A673 (cell line): ENCODE data around the gene CD4. TPM values are rescaled to one million over a fixed set of nuclear protein-coding genes. Genes with fewer than 3 reads are reported as not detected.

Experiments
- BruUV-seq: library from RNA; stranded (reverse); fragments of 400-500 nt; replicated peaks from 2 replicates; lab custom pipeline; 2021; lab: Mats Ljungman, UMichigan
- CTCF ChIA-PET: fragments of 300-600 bp; sonication (Branson Sonifier 250); formaldehyde crosslinking; loops from one replicate; lab custom pipeline; 2022; ENCODE audit warnings: antibody characterized with exemption; lab: Charles Lee
- POLR2A ChIA-PET: fragments of 300-600 bp; sonication (Branson Sonifier 250); formaldehyde crosslinking; loops from one replicate; lab custom pipeline; 2022; ENCODE audit warnings: antibody characterized with exemption; ENCODE audit not compliant: low non-redundant PET; lab: Charles Lee
- DNase-seq: peaks from one replicate; pipeline ENCODE4 v3.0.0-alpha.2; 2015; ENCODE audit warnings: low spot score
- H3K27ac ChIP-seq: fragments of 200-600 bp; sonication (generic); 2 replicates; pipeline ENCODE4 v1.5.1; 2016; ENCODE audit warnings: mixed run types, low read depth, mild to moderate bottlenecking, mixed read lengths, antibody characterized with exemption, low read length; ENCODE audit not compliant: poor library complexity, severe bottlenecking
- H3K27me3 ChIP-seq: fragments of 200-600 bp; sonication (generic); replicated peaks from 2 replicates; pipeline ENCODE4 v1.6.1; 2017; ENCODE audit warnings: mixed run types, low read depth, mild to moderate bottlenecking, mixed read lengths, antibody characterized with exemption, low read length; ENCODE audit not compliant: insufficient read depth, poor library complexity
- H3K36me3 ChIP-seq: fragments of 200-600 bp; sonication (generic); 2 replicates; pipeline ENCODE4 v1.6.1; 2016; ENCODE audit warnings: mixed run types, mild to moderate bottlenecking, mixed read lengths, antibody characterized with exemption, low read length; ENCODE audit not compliant: insufficient read depth, poor library complexity, severe bottlenecking
- H3K4me1 ChIP-seq: fragments of 200-600 bp; sonication (generic); 2 replicates; pipeline ENCODE4 v1.6.1; 2017; ENCODE audit warnings: mixed run types, mild to moderate bottlenecking, mixed read lengths, antibody characterized with exemption, low read length; ENCODE audit not compliant: insufficient read depth, poor library complexity, severe bottlenecking
- H3K4me3 ChIP-seq: fragments of 200-600 bp; sonication (generic); 2 replicates; pipeline ENCODE4 v1.5.1; 2016; ENCODE audit warnings: low read depth, mixed run types, mild to moderate bottlenecking, mixed read lengths, low read length; ENCODE audit not compliant: poor library complexity, severe bottlenecking
- H3K9me3 ChIP-seq: fragments of 200-600 bp; sonication (generic); 2 replicates; pipeline ENCODE4 v1.6.1; 2016; ENCODE audit warnings: mixed run types, low read depth, mild to moderate bottlenecking, mixed read lengths, antibody characterized with exemption, low read length; ENCODE audit not compliant: poor library complexity, severe bottlenecking
- EZH2 ChIP-seq: fragments of 200-600 bp; sonication (generic); IDR thresholded peaks from 2 replicates; pipeline ENCODE4 v1.6.1; 2017; ENCODE audit warnings: borderline replicate concordance, low read depth, mild to moderate bottlenecking, mixed read lengths, antibody characterized with exemption, low read length; ENCODE audit not compliant: poor library complexity, severe bottlenecking
- intact Hi-C: fragments of 100-400 bp; cut with micrococcal nuclease; formaldehyde crosslinking; loops from one replicate; pipeline ENCODE4 v1.10.0; 2022; ENCODE audit not compliant: unreplicated experiment
- total RNA-seq: library from RNA; stranded (reverse); gene quantifications from 2 replicates; pipeline ENCODE4 v1.2.3, GENCODE V29; 2021
- TF ChIP-seq, protein P1 (sequence below): fragments of 300-800, 200-600 bp; sonication (generic); conservative IDR thresholded peaks from 2 replicates; pipeline ENCODE4 v1.5.1; 2017; ENCODE audit warnings: low read depth, mild to moderate bottlenecking, antibody characterized with exemption, low read length, moderate library complexity, mixed read lengths

CD4 gene
- total RNA-seq, 1 experiment from 2014 or later = not detected

DNA sequence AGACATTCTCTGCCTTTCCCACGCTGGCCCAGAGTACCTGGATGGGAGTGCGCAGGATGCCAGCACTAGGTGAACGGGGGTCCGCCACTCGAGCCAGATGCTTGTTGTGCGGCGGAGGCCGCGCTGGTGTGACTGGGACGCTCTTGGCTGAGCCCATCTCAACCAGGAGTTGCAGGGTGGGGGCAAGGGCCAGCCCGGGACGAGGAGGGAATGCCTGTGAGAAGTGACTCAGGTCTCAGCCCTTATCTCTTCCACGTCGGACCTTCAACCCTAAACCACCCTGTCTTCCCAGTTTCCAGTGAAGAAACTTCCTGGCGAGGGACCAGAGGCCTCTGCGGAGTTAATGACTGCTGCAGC lies 61.4 kb downstream of the CD4 start:
- Histone ChIP-seq H3K27me3 (no peaks in the 10 kb centered on the region), H3K27ac (peak overlapping the region; percentile 81), H3K36me3 (peaks cover 47% of the 10 kb centered on the region), H3K9me3 (no peaks in the 10 kb centered on the region), H3K4me3 (peak overlapping the region; percentile 67), H3K4me1 (peaks cover 24% of the 10 kb centered on the region)
- ChIA-PET POLR2A (interaction anchor here (0.5 to 0.6 kb wide), 2 partner anchors 264 to 1086 kb away, joined by 3 to 7 read pairs; no protein-coding TSS in a partner anchor), CTCF (interaction anchor here (1.1 kb wide), 1 partner anchor 84 kb away, joined by 4 read pairs; the partner anchor contains the start of gene PTMS)
- no peak for TF ChIP-seq EZH2
- TF ChIP-seq, protein P1, sequence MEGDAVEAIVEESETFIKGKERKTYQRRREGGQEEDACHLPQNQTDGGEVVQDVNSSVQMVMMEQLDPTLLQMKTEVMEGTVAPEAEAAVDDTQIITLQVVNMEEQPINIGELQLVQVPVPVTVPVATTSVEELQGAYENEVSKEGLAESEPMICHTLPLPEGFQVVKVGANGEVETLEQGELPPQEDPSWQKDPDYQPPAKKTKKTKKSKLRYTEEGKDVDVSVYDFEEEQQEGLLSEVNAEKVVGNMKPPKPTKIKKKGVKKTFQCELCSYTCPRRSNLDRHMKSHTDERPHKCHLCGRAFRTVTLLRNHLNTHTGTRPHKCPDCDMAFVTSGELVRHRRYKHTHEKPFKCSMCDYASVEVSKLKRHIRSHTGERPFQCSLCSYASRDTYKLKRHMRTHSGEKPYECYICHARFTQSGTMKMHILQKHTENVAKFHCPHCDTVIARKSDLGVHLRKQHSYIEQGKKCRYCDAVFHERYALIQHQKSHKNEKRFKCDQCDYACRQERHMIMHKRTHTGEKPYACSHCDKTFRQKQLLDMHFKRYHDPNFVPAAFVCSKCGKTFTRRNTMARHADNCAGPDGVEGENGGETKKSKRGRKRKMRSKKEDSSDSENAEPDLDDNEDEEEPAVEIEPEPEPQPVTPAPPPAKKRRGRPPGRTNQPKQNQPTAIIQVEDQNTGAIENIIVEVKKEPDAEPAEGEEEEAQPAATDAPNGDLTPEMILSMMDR = no peak
- intact Hi-C loops = no loop called here
- BruUV-seq = TSS peak; percentile 63
- DNase-seq = no peak

DNA sequence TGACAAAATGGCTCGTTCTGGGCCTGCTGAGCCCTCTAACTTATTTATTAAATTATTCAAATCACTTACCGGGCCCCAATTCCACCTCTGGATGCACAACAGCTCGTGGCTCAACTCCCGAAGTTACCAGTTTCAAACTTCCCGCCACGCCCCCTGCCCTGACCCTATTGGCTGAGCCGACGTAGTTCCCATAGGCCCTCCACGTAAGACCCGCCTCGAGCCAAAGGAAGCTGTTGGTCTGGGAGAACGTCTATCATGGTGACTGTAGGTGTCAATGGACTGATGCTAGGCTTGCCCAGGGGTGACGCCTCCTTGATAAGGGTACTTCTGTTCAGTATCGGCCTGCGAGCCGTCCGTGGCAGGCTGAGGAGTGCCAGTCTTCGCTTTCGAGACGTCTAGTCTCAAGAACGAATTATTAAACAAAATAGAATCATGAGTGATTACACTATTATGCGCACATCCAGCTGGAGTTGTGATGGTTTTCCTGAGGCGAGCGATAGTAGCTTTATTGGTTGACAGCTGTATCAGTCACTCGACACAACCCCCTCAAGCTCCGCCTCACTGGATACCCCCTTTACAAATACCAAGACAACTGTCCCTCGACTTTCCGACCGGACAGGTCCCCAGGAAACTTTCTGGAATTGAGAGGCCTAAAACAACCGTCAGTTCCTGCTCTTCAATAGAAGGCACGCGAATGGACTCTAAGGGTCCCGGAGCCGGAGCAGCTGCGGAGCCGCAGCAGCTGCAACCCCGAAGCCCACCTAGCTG lies 62.0 kb downstream of the CD4 start, which contains the start of gene CDCA3:
Gene CDCA3 (minus strand): TSS at position 134 of the 768 bp plus-strand sequence. CDS start 334 bp downstream, outside the sequence.
- intact Hi-C loops = no loop called here
- TF ChIP-seq EZH2 = no peak
- peaks cover 24% of the 10 kb centered on the region for H3K4me1 ChIP-seq
- H3K36me3 ChIP-seq = peaks cover 48% of the 10 kb centered on the region
- peak within 1 kb of the TSS; percentile 81 for H3K27ac ChIP-seq
- DNase-seq = peak; percentile 99
- no TSS peak for BruUV-seq
- ChIA-PET POLR2A (interaction anchor here (0.5 to 1.4 kb wide), 5 partner anchors 10 to 1085 kb away, joined by 3 to 7 read pairs (median 5); no protein-coding TSS in a partner anchor), CTCF (interaction anchor here (0.5 to 2.9 kb wide), 5 partner anchors 18 to 162 kb away, joined by 3 to 13 read pairs (median 4); partner anchors contain the start of genes PTMS, SPSB2 and ZNF384)
- no peaks in the 10 kb centered on the region for H3K9me3 ChIP-seq
- H3K4me3 ChIP-seq = peak within 1 kb of the TSS; percentile 67
- no peaks in the 10 kb centered on the region for H3K27me3 ChIP-seq

DNA sequence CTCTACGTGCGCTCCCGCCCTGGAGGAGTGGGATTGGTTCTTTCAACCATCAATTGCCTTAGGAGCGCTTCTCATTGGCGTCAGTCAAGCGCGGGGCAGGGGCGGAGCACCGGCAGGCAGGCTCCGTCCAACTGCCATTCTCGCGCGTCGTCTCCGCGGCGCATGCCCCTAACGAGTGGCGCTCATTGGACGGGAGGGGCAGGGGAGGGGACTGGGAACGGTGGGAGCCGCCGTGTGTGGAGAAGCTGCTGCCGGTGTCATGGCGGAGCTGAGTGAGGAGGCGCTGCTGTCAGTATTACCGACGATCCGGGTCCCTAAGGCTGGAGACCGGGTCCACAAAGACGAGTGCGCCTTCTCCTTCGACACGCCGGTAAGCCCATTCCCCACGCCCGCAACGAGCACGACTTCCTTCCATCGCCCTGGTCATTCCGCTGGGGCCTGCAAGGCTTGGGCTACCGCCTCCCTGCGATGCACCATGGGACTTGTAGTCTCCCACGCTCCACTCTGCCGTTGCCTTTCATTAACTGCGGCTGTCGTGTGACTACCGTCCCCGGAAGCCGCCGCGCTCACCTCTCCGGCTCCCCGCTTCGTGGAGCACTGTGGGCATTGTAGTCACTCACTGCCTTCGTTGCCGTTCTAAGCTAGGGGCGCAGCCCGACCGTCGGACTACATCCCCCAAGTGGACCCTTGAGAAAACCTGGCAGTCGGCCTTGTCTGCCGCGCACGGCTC lies 62.8 kb downstream of the CD4 start, which contains the start of gene USP5:
Gene USP5 (plus strand): TSS at position 230 of the 730 bp plus-strand sequence. CDS start 30 bp downstream, at position 260.
- CTCF ChIA-PET = interaction anchor here (0.5 to 2.9 kb wide), 6 partner anchors 17 to 163 kb away, joined by 3 to 13 read pairs (median 4); partner anchors contain the start of genes SPSB2 and ZNF384
- DNase-seq = peak; percentile 100
- peak within 1 kb of the TSS; percentile 67 for H3K4me3 ChIP-seq
- intact Hi-C loops = loop anchor here (2.0 kb wide), 1 partner anchor 15 kb away; the partner anchor contains the start of gene TPI1
- no peaks in the 10 kb centered on the region for H3K27me3 ChIP-seq
- POLR2A ChIA-PET = interaction anchor here (0.6 to 1.4 kb wide), 5 partner anchors 9 to 170 kb away, joined by 3 to 9 read pairs (median 5); partner anchors contain the start of genes C12orf57, RNU7-1 and TPI1
- TSS peak; percentile 68 for BruUV-seq
- H3K27ac ChIP-seq = peak within 1 kb of the TSS; percentile 81
- H3K4me1 ChIP-seq = peaks cover 24% of the 10 kb centered on the region
- TF ChIP-seq, protein P1 = no peak
- TF ChIP-seq EZH2 = no peak
- no peaks in the 10 kb centered on the region for H3K9me3 ChIP-seq
- H3K36me3 ChIP-seq = peaks cover 48% of the 10 kb centered on the region
